Mucosa of rectum (tissue), 2 donors: ENCODE data around the gene PGM2.

Source experiments
- H3K27ac ChIP-seq, 2 donors: one replicate each; pipeline ENCODE4 v1.7.0; 2013; ENCODE audit warnings: inconsistent platforms in 2 of 2, low read depth in 2 of 2, low read length in 2 of 2
- H3K27me3 ChIP-seq, 2 donors: one replicate each; pipeline ENCODE4 v1.7.0; 2013; ENCODE audit warnings: low read length in 2 of 2; ENCODE audit not compliant: control insufficient read depth in 2 of 2, insufficient read depth in 2 of 2
- H3K36me3 ChIP-seq, 2 donors: one replicate each; pipeline ENCODE4 v1.7.0; 2013; ENCODE audit warnings: low read length in 2 of 2; ENCODE audit not compliant: control insufficient read depth in 2 of 2, insufficient read depth in 2 of 2
- H3K4me1 ChIP-seq, 2 donors: one replicate each; pipeline ENCODE4 v1.7.0; 2013; ENCODE audit warnings: low read length in 2 of 2, mild to moderate bottlenecking in 1 of 2; ENCODE audit not compliant: control insufficient read depth in 2 of 2, insufficient read depth in 2 of 2
- H3K4me3 ChIP-seq, 2 donors: one replicate each; pipeline ENCODE4 v1.7.0; 2013; ENCODE audit warnings: low read length in 2 of 2
- H3K9ac ChIP-seq, 2 donors: one replicate each; pipeline ENCODE4 v1.7.0; 2013; ENCODE audit warnings: low read length in 2 of 2, low read depth in 1 of 2, mild to moderate bottlenecking in 1 of 2
- H3K9me3 ChIP-seq, 2 donors: one replicate each; pipeline ENCODE4 v1.7.0; 2013; ENCODE audit warnings: low read length in 2 of 2; ENCODE audit not compliant: control insufficient read depth in 2 of 2
- donor health status: healthy.
- donor health status: Normal muscosa, but diverticular disease.

Gene PGM2

DNA sequence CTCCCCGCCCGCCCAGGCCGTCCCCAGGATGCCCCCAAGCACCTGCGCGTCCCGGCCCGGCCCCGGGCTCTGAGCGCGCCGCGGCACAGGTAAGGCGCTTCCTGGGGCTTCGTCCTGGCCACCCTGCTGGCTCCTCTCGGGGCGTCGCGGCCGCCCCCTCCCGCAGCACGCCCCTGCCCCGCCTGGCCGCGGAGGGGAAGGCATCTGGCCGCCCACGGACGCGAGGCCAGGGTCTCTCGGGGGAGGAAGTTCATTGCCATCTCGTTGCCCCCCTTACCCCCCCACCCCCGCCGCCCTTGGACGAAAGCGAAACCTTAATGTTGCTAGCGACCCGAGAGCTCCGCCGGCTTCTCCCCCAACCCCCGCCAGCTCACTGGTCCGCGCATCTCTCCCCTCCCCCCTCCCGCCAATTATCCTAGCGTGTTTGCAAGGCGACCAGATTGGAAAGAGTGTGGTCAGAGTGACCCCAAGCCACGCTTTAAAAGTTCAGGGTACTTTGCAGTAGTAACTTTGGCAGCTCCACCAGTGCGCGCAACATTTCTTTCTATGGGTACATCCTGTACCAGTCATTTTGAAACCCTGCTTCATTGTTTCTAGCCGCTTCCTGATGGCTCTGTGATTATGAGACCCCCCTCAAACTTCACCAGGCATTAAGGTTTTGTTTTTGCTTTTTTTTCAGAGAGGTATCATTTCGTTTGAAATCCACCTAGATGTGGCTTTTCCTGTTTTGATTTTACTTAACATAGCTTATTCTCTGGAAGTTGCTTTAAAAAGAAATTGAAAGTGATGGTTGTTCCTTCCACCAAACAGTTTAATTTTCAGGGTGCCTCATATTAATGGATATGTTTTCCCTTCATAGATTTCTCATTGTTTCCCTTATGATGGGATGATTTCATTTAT, 65.0 kb downstream of the PGM2 start:
- Histone ChIP-seq H3K9me3 (no peaks in the 10 kb centered on the region), H3K4me3 (peak overlapping the region; percentile 76 to 84), H3K36me3 (no peaks in the 10 kb centered on the region), H3K4me1 (peaks cover 3 to 9% of the 10 kb centered on the region in 2 donors), H3K27ac (peak overlapping the region; percentile 57 to 74), H3K9ac (peak overlapping the region; percentile 58 to 71), H3K27me3 (no peaks in the 10 kb centered on the region)

DNA sequence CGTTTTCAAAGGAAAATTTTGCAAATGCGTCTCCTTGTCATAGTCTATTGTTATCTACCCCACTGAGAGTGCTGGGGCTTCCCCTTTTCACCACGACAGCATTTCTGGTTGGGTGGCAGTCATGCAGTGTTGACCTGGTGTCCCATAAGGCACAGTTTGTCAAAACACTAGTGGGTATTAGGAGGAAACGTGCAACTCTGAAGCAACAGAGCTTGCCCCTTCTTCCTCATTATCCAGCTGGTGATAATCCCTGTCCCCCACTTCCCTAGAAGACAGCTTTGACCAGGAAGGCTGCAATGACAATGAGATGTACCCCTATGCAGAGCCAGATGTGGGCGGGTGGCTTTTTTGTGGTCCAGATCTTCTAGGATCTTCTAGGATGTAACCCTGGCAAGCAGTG, 66.2 kb downstream of the PGM2 start:
- H3K27ac ChIP-seq, result peak overlapping the region in 1 of 2 donors; percentile 44

DNA sequence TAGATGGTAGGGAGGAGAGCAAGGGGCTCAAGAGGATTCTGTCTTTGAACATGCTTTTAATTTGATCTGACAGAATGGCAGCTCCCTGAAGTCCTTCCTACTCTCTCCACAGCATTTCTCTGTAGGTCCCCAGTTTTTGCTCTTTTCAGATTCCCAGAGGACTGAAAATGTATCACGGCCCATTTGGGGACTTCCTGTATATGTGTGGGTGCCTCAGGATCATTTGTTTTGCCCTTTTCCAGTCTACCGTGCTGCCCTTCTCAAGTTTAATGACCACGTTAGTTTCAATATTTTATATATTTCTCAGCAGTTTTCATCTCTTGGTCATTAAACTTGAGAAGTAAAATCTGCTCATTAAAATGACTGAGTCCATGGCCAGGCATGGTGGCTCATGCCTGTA, 66.7 kb downstream of the PGM2 start:
- no peaks in the 10 kb centered on the region for H3K36me3 ChIP-seq
- peaks cover 3 to 9% of the 10 kb centered on the region in 2 donors for H3K4me1 ChIP-seq
- no peak overlapping the region for H3K9ac ChIP-seq
- no peaks in the 10 kb centered on the region for H3K9me3 ChIP-seq
- no peaks in the 10 kb centered on the region for H3K27me3 ChIP-seq
- no peak overlapping the region for H3K4me3 ChIP-seq
- H3K27ac ChIP-seq, result no peak overlapping the region

More for the DNA sequence above, 66.2 kb downstream of the PGM2 start:
- H3K36me3 ChIP-seq, result no peaks in the 10 kb centered on the region
- peaks cover 3 to 9% of the 10 kb centered on the region in 2 donors for H3K4me1 ChIP-seq
- H3K9me3 ChIP-seq, result no peaks in the 10 kb centered on the region
- no peaks in the 10 kb centered on the region for H3K27me3 ChIP-seq
- no peak overlapping the region for H3K9ac ChIP-seq
- peak overlapping the region in 1 of 2 donors; percentile 84 for H3K4me3 ChIP-seq

DNA sequence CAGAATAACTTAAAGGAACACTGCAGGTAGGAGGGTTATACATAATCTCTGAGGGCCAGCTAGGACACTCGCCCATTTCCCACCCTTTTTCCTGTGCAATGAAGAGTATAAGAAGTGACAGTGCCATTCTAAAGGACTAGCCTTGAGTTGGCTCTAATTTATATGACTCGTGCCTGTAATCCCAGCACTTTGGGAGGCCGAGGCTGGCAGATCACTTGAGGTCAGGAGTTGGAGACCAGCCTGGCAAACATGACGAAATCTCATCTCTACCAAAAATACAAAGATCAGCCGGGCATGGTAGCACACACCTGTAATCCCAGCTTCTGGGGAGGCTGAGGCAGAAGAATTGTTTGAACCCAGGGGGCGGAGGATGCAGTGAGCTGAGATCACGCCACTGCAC, 68.8 kb downstream of the PGM2 start:
- H3K4me3 ChIP-seq, result no peak overlapping the region
- peaks cover under 1 to 5% of the 10 kb centered on the region in 2 donors for H3K4me1 ChIP-seq
- H3K27ac ChIP-seq, result no peak overlapping the region
- no peaks in the 10 kb centered on the region for H3K36me3 ChIP-seq
- H3K9me3 ChIP-seq, result no peaks in the 10 kb centered on the region
- H3K27me3 ChIP-seq, result no peaks in the 10 kb centered on the region
- H3K9ac ChIP-seq, result no peak overlapping the region

DNA sequence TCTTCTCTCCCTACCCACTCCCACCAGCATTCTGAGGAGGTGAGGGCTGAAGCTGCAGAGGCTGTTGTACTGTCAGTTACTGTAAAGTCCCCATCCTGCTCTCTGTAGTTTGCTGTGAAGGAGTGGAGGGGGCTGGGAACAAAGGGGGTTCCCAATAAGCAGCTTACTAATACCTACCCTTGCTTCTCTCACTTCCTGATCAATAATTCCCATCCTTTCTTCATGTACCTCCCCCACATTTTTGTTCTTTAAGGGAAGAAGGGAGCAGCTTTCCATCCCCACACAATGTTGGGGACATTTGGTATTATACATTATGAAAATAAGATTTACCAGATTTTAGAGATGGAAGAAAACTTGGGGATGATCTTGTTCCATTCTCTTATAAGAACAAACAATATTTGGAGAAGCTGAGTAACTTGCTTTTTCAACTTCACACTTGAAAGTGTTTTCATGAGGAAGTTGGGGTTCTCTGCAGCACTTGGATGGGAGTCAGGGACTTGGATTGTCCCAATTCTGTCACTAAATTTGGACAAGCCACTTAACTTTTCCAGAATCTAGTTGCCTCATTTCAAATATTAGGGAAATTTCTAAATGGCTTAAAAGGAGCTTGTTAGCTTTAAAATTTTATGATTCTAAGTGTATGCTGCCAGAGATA, 69.8 kb downstream of the PGM2 start:
- peaks cover 0 to 5% of the 10 kb centered on the region in 2 donors for H3K4me1 ChIP-seq
- H3K27ac ChIP-seq, result no peak overlapping the region
- H3K27me3 ChIP-seq, result no peaks in the 10 kb centered on the region

DNA sequence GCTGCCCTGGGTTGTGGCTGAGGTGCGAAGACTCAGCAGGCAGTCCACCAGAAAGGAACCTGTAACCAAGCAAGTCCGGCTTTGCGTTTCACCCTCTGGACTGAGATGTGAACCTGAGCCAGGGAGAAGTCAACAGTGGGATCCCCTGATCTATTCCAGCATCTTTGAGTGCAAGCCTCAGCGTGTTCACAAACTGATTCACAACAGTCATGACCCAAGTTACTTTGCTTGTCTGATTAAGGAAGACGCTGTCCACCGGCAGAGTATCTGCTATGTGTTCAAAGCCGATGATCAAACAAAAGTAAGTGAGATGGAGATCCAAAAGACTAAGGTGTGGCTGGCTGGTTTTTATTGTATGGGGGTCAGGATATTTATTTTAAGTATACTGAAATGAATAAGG, 75.7 kb downstream of the PGM2 start:
- Histone ChIP-seq H3K4me1 (no peaks in the 10 kb centered on the region), H3K27me3 (no peaks in the 10 kb centered on the region), H3K36me3 (no peaks in the 10 kb centered on the region), H3K4me3 (no peak overlapping the region), H3K27ac (no peak overlapping the region), H3K9me3 (no peaks in the 10 kb centered on the region), H3K9ac (no peak overlapping the region)

More for the DNA sequence above, 69.8 kb downstream of the PGM2 start:
- Histone ChIP-seq H3K4me3 (no peak overlapping the region), H3K9ac (no peak overlapping the region), H3K9me3 (no peaks in the 10 kb centered on the region), H3K36me3 (no peaks in the 10 kb centered on the region)

DNA sequence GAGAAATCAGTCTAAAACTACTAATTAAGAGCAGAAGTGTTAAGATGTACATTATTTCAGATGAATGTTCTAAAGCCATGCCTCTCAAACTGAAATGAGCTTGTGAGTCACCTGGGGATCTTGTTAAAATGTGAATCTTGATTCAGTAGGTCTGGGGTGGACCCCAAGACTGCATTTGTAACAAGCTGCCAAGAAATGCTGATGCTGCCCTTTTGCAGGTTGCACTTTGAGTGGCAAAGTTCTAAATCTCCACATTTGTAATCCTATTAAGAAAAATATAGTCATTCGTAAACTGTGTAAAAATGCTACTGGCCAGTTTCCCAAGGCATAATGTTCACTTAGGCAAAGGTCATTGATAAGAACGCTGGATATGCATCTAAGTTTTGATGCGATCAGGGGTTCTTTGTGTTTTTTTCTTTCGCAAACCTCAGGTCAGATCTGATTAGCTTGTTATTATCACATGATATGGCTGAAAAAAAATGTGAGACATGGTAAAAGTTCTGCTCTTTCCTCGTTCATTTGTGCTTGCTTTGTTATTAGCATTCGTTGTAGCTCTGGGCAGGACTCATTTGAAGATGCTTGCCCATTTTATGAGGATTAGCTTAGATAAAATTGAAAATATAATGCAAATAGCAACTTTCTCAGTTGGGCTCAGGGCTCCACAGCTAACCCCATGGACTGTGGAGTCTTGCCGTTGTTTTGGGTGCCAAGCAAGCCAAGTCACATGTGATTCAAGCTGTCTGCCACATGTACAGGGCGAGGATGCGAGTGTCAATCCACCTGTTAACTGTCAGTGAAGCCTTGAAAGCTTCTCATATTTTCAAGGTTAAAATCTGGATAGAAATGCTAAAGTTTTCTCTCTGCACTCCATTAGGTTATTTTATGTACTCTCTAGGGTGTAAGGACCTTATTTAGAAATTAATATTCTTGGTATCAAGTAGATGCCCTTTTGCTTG, 76.5 kb downstream of the PGM2 start:
- no peak overlapping the region for H3K27ac ChIP-seq
- H3K9me3 ChIP-seq, result no peaks in the 10 kb centered on the region
- H3K4me3 ChIP-seq, result no peak overlapping the region
- H3K9ac ChIP-seq, result no peak overlapping the region
- no peaks in the 10 kb centered on the region for H3K27me3 ChIP-seq
- H3K36me3 ChIP-seq, result no peaks in the 10 kb centered on the region
- no peaks in the 10 kb centered on the region for H3K4me1 ChIP-seq

DNA sequence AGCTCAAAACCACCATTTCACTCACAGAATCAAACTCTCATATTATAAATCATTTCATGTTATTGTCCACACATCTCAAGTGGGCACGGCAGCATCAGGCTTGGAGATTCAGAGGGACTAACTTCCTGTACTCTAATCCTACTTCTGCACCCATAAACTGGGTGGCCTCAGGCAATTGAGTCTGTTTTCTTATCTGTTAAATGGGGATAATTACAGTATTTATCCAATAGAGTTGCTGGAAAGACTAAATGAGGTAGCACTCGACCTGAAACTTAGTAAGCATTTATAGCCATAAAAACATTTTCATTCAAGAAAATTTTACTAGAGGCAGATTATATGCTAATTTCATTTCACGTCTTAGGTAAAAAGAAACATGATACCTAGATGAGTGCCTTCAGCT, 77.4 kb downstream of the PGM2 start:
- Histone ChIP-seq H3K4me3 (no peak overlapping the region), H3K27me3 (no peaks in the 10 kb centered on the region), H3K9ac (no peak overlapping the region), H3K9me3 (no peaks in the 10 kb centered on the region), H3K4me1 (no peaks in the 10 kb centered on the region), H3K36me3 (no peaks in the 10 kb centered on the region), H3K27ac (no peak overlapping the region)

DNA sequence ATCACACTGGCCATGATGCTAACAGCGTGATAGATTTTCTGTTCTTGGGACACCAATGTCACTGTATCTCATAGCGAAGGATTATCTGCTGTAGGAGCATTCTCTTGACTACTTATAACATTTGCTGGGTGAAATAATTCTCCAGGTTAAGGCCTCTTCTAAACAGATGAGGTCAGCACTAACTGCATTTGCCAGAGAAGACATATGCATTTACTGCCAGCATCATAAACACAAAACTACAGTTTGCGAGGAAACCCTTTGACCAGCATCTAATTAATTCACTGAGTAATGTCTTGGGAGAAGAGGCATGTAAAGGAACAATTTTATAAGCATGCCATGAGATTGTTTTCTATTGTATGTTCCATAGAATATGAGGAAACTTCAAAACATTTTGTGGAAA, 78.3 kb downstream of the PGM2 start:
- Histone ChIP-seq H3K27me3 (no peaks in the 10 kb centered on the region), H3K9me3 (no peaks in the 10 kb centered on the region), H3K27ac (no peak overlapping the region), H3K4me3 (no peak overlapping the region), H3K4me1 (no peaks in the 10 kb centered on the region), H3K9ac (no peak overlapping the region), H3K36me3 (no peaks in the 10 kb centered on the region)
